Stimulated activated CD8-positive, alpha-beta memory T cell treated with anti-CD3 and anti-CD28 coated beads, Interleukin-12 subunit alpha, Interleukin-12 subunit beta, amount 100 ng/mL, for 24 hours (primary cell): ENCODE results near the gene MBOAT2.

Source experiments
- DNase-seq: peaks from one replicate; pipeline ENCODE4 v3.0.0-alpha.2; 2020; ENCODE audit errors: extremely low read depth

MBOAT2 gene

GRCh38 chr2:9017411-9017810 lies 13.9 kb upstream of the MBOAT2 start:
- DNase-seq = no peak

- no peak for DNase-seq
These were observed 12.5 kb upstream of the MBOAT2 start for GRCh38 chr2:9015998-9016397.

GRCh38 chr2:9013403-9013802 lies 9.9 kb upstream of the MBOAT2 start:
- no peak for DNase-seq

GRCh38 chr2:9010866-9011265 lies 7.4 kb upstream of the MBOAT2 start:
- DNase-seq = no peak

GRCh38 chr2:9008951-9009664 lies 5.6 kb upstream of the MBOAT2 start:
- DNase-seq = no peak

GRCh38 chr2:9006368-9006767 lies 2.9 kb upstream of the MBOAT2 start:
- no peak for DNase-seq

- DNase-seq = no peak
These were observed 1.1 kb upstream of the MBOAT2 start for GRCh38 chr2:9004338-9005204.

GRCh38 chr2:9003366-9003615 lies 193 bp downstream of the MBOAT2 start:
- no peak for DNase-seq

GRCh38 chr2:9002637-9003365 lies 683 bp downstream of the MBOAT2 start:
- no peak for DNase-seq

GRCh38 chr2:9002313-9002636 lies 1.2 kb downstream of the MBOAT2 start:
- DNase-seq = no peak

- no peak for DNase-seq
These were observed 1.7 kb downstream of the MBOAT2 start for GRCh38 chr2:9001778-9002177.

- no peak for DNase-seq
These were observed 2.3 kb downstream of the MBOAT2 start for GRCh38 chr2:9001229-9001628.

- no peak for DNase-seq
These were observed 3.0 kb downstream of the MBOAT2 start for GRCh38 chr2:9000442-9000841.

- DNase-seq = no peak
These were observed 3.7 kb downstream of the MBOAT2 start for GRCh38 chr2:8999797-9000196.

GRCh38 chr2:8999102-8999446 lies 4.4 kb downstream of the MBOAT2 start:
- DNase-seq = no peak

GRCh38 chr2:8998418-8999101 lies 4.9 kb downstream of the MBOAT2 start:
- DNase-seq = no peak

GRCh38 chr2:8997631-8998030 lies 5.9 kb downstream of the MBOAT2 start:
- DNase-seq = no peak

- no peak for DNase-seq
These were observed 6.4 kb downstream of the MBOAT2 start for GRCh38 chr2:8997108-8997507.

GRCh38 chr2:8996006-8996405 lies 7.5 kb downstream of the MBOAT2 start:
- DNase-seq = no peak

GRCh38 chr2:8994386-8994785 lies 9.1 kb downstream of the MBOAT2 start:
- DNase-seq = no peak

GRCh38 chr2:8993902-8994278 lies 9.6 kb downstream of the MBOAT2 start:
- DNase-seq = no peak

- DNase-seq = no peak
These were observed 10.1 kb downstream of the MBOAT2 start for GRCh38 chr2:8993196-8993901.
